Prostate gland (tissue), 2 donors: ENCODE data around the gene XRCC3. TPM values are rescaled to one million over a fixed set of nuclear protein-coding genes. Genes with fewer than 3 reads are reported as not detected.

Source experiments
- DNase-seq: peaks from one replicate; pipeline ENCODE4 v3.0.0-alpha.2; 2019; ENCODE audit warnings: low spot score
- H3K27ac ChIP-seq, 2 donors: fragments of 200-600 bp; sonication (generic); 2 replicates each; pipeline ENCODE4 v1.5.1; 2017 to 2019
- H3K27me3 ChIP-seq: fragments of 200-600 bp; sonication (generic); replicated peaks from 2 replicates; pipeline ENCODE4 v1.5.1; 2019; ENCODE audit not compliant: insufficient read depth
- H3K36me3 ChIP-seq, 2 donors: fragments of 200-600 bp; sonication (generic); 1 replicate in 1 of 2; 2 replicates in 1 of 2; pipeline versions ENCODE4 v1.5.1 to v1.8.1; 2017 to 2019
- H3K4me1 ChIP-seq: fragments of 200-600 bp; sonication (generic); replicated peaks from 2 replicates; pipeline ENCODE4 v1.5.1; 2019
- H3K4me3 ChIP-seq, 2 donors: fragments of 200-600 bp; sonication (generic); 2 replicates each; pipeline ENCODE4 v1.5.1; 2017 to 2019
- H3K9me3 ChIP-seq: fragments of 200-600 bp; sonication (generic); 2 replicates; pipeline ENCODE4 v1.5.1; 2017
- CTCF ChIP-seq, 4 experiments: fragments of 200-600 bp in 2 of 4; fragments of 450-650 bp in 2 of 4; sonication (generic) in 2 of 4; IDR thresholded peaks; 1 replicate in 3 of 4; 2 replicates in 1 of 4; pipeline ENCODE4 v1.5.1; 2016 to 2019; ENCODE audit warnings: antibody characterized with exemption in 4 of 4, mild to moderate bottlenecking in 2 of 4, moderate library complexity in 2 of 4
- POLR2A ChIP-seq: fragments of 450-650 bp; IDR thresholded peaks from one replicate; pipeline ENCODE4 v1.6.1; 2016; ENCODE audit warnings: antibody characterized with exemption, mild to moderate bottlenecking
- POLR2AphosphoS5 ChIP-seq: sonication (generic); formaldehyde crosslinking; IDR thresholded peaks from one replicate; pipeline ENCODE4 v1.6.1; 2017; ENCODE audit warnings: antibody characterized with exemption
- WGBS: methylation state at CpG from one replicate; pipeline ENCODE4 v1.1.5; 2018; 5-methylcytosine and 5-hydroxymethylcytosine counted together
- intact Hi-C: fragments of 100-400 bp; cut with DNase I; formaldehyde crosslinking; loops from one replicate; pipeline ENCODE4 v1.14.2; 2022
- total RNA-seq, 2 donors: library from RNA; depleted of rRNA; stranded (reverse); fragments of >200 nt; gene quantifications; one replicate each; pipeline ENCODE4 v1.1.0, GENCODE V29; 2016

Gene XRCC3
- total RNA-seq, 2 donors from 2014 or later: 24.7 to 33.2 TPM

GRCh38 chr14:103719751-103720150 lies 4.5 kb upstream of the XRCC3 start:
- no peaks in the 10 kb centered on the region for H3K36me3 ChIP-seq
- intact Hi-C loops: loop anchor here (10.0 kb wide), 1 partner anchor 155 kb away; the partner anchor contains the start of genes BAG5 and COA8
- no peak for TF ChIP-seq CTCF (IDR thresholded peaks at IDR 0.05)
- no peak for TF ChIP-seq POLR2A
- no peak for TF ChIP-seq POLR2AphosphoS5
- H3K27me3 ChIP-seq: no peaks in the 10 kb centered on the region
- H3K9me3 ChIP-seq: no peaks in the 10 kb centered on the region
- 83% methylated on average over 8 of the region's 8 CpGs for WGBS
- no peak for DNase-seq
- H3K4me1 ChIP-seq: peaks cover 16% of the 10 kb centered on the region
- H3K4me3 ChIP-seq: no peak overlapping the region
- H3K27ac ChIP-seq: no peak overlapping the region

GRCh38 chr14:103718572-103718971 lies 3.3 kb upstream of the XRCC3 start:
- Histone ChIP-seq H3K4me3 (no peak overlapping the region), H3K36me3 (no peaks in the 10 kb centered on the region), H3K4me1 (peaks cover 9% of the 10 kb centered on the region), H3K27me3 (no peaks in the 10 kb centered on the region), H3K27ac (no peak overlapping the region), H3K9me3 (no peaks in the 10 kb centered on the region)
- 59% methylated on average over 16 of the region's 16 CpGs for WGBS
- TF ChIP-seq CTCF (IDR thresholded peaks at IDR 0.05) (no peak), POLR2AphosphoS5 (no peak), POLR2A (no peak)
- intact Hi-C loops: loop anchor here (10.0 kb wide), 1 partner anchor 154 kb away; the partner anchor contains the start of genes BAG5 and COA8
- no peak for DNase-seq

- peaks cover 14% of the 10 kb centered on the region for H3K4me1 ChIP-seq
- TF ChIP-seq CTCF (IDR thresholded peaks at IDR 0.05): no peak
- no peak for TF ChIP-seq POLR2A
- TF ChIP-seq POLR2AphosphoS5: no peak
- WGBS: 75% methylated on average over 17 of the region's 17 CpGs
Observed at GRCh38 chr14:103716899-103717411, 1.7 kb upstream of the XRCC3 start.

GRCh38 chr14:103716091-103716801 lies 995 bp upstream of the XRCC3 start:
- H3K36me3 ChIP-seq: no peaks in the 10 kb centered on the region
- H3K4me3 ChIP-seq: peak overlapping the region; percentile 86 to 99
- DNase-seq: no peak
- H3K27me3 ChIP-seq: no peaks in the 10 kb centered on the region
- intact Hi-C loops: loop anchor here (10.0 kb wide), 1 partner anchor 151 kb away; the partner anchor contains the start of genes BAG5 and COA8
- 4% methylated on average over 32 of the region's 72 CpGs for WGBS
- no peaks in the 10 kb centered on the region for H3K9me3 ChIP-seq
- peaks cover 21% of the 10 kb centered on the region for H3K4me1 ChIP-seq
- TF ChIP-seq CTCF (IDR thresholded peaks at IDR 0.05): no peak
- TF ChIP-seq POLR2A: no peak
- no peak for TF ChIP-seq POLR2AphosphoS5
- peak overlapping the region; percentile 80 to 90 for H3K27ac ChIP-seq

More at GRCh38 chr14:103716899-103717411, 1.7 kb upstream of the XRCC3 start:
- H3K36me3 ChIP-seq: no peaks in the 10 kb centered on the region
- DNase-seq: no peak
- H3K9me3 ChIP-seq: no peaks in the 10 kb centered on the region
- H3K27ac ChIP-seq: peak overlapping the region in 1 of 2 donors; percentile 90
- H3K4me3 ChIP-seq: peak overlapping the region; percentile 86 to 99
- H3K27me3 ChIP-seq: no peaks in the 10 kb centered on the region
- intact Hi-C loops: loop anchor here (10.0 kb wide), 1 partner anchor 152 kb away; the partner anchor contains the start of genes BAG5 and COA8
